GM19240 (cell line): ENCODE data around the gene OBP2A.

Experiments
- DNase-seq: peaks from one replicate; pipeline ENCODE4 v3.0.0; 2011; ENCODE audit warnings: low spot score; ENCODE audit not compliant: insufficient read length

Gene OBP2A

DNA sequence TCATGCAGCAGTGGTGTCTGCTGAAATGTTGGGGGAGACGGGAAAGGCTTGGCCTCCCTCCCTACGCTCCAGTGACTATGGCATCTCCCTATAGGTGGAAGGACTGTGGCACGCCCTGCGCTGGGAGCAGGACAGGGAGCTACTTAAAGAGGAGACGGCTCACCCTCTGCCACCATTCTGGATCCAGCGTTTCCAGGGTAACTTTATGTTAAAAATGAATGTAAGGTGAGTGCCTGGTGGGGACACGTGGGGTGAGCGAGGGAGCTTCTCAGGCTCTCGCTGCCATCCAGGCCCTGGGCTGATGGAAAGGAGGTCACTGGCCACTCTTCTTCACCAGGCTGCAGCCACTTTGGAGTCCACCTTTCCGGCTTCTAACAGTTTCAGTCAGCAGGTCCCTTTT, 31.3 kb downstream of the OBP2A start:
- DNase-seq = no peak

DNA sequence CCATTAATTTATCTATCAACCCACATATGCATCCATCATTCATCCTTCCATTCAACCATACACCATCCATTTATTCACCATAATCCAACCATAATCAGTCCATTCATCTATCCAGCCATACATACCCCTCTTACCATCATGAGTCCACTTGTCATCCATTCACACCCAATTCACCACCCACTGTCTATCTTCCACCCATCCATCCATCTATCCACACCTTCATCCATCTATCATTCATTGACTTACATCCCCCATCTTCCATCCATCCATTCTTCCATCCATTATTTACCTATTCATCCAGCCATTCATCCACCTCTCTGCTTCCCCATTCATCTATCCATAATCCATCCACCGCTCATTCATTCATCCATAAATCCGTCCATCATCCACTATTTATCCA, 33.4 kb downstream of the OBP2A start:
- DNase-seq = no peak

DNA sequence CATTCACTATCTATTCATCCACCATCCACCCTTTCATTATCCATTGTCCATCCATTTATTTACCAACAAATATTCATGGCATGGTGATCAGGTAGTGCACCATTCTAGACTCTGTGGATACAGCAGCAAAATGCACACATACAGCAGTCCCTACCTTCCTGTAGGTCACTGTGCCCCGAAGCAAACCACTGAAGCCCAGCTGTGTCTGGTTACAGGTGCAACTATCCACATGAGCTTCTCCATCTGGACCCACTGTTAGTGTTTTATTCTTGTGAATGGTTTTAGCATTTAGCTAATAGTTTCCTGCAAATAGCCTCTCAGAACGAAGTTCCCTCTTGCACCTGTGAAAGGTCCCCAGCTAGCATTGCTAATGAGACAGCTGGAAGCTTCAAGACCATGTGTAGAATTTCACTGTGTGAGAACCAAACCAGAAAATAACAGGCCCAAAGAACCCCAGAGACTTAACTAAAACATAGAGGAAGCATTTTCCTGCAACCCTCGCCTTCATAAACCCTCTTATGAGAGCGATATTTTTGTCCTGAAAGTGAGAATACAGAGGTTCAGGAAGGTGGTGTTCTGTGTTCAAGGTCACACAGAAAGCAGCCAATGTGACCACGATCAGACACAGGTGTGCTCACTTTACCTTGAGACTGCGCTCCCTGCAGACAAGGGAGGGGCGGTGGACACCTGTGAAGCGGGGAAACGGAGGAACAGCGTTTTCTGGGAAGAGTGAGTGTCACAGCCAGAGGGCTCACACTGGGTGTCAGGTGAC, 34.1 kb downstream of the OBP2A start:
- DNase-seq = no peak

DNA sequence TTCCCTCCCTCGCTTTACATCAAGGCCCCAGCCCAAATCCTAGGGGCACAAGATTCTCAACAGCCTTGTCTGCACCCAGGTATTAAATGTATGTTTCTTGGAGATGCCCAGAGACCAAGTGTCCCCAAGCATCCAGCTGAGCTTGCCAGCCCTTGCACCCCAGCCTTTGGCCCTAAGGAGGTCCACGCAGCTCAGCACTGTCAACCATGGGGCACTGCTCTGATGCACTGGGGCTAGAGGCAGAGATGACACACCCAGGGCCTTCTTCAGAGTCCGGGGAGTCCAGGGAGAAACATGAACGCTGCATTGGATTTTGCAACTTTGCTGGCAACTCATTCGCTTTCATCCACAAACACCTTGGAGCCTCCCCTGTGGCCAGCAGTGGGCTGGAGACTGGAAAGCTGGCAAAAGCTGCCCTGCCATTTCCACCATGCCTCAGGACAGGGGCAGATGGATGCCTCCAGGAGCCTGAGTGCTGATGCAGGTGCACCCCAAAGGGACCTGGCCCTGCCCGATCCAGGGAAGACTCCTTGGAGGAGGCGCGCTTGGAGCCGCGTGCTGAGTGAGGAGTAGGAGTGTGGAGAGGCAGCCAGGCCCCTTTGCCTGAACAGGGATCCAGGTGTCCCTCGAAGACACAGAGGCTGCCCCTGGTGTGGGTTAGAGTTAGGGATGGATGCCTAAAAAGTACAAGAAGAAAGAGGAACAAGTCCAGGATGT, 34.9 kb downstream of the OBP2A start:
- DNase-seq = no peak

DNA sequence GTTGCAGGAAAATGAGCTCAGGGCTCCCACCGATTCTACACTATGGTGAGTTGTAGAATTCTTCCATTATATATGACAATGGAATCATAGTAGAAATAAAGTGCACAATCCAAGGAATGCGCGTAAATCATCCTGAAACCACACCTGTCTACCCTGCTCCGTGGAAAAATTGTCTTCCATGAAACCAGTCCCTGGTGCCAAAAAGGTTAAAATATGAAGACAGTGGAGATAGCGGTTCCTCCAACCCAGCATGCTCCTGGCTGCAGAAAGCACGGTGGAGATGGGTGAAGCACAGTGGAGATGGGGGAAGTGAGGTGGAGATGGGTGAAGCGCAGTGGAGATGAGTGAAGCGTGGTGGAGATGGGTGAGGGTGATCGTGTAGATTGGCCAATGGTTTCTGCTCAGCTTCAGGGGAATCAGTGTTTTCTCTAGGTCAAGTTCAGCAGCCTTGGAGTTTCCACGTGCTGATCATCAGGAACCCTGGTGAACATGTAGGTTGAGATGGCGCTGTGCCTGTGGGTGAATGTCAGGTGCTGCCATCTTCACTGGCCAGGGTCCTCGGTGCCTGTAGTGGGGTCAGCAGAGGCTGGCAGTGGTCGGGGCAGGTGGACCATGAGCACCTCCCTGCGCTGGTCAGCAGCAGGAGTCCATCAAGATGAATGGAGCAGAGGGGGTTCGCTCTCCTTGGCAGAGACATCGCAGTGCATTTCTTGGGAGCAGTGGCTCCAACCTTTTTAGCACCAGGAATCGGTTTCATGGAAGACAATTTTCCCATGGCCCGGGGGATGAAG, 35.9 kb downstream of the OBP2A start:
- DNase-seq = no peak

DNA sequence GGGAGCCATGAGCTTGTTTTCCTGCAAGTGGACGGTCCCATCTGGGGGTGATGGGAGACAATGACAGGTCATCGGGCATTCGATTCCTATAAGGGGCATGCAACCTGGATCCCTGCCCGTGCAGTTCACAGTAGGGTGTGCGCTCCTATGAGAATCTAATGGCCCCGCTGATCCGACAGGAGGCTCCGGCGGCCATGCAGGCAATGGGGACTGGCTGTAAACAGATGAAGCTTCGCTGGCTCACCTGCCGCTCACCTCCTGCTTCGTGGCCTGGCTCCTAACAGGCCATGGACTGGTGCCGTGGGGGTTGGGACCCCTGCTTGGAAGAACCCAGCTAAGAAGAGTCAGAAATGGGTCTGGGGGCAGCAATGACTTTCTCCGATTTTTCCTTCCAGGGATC, 36.6 kb downstream of the OBP2A start:
- no peak for DNase-seq

DNA sequence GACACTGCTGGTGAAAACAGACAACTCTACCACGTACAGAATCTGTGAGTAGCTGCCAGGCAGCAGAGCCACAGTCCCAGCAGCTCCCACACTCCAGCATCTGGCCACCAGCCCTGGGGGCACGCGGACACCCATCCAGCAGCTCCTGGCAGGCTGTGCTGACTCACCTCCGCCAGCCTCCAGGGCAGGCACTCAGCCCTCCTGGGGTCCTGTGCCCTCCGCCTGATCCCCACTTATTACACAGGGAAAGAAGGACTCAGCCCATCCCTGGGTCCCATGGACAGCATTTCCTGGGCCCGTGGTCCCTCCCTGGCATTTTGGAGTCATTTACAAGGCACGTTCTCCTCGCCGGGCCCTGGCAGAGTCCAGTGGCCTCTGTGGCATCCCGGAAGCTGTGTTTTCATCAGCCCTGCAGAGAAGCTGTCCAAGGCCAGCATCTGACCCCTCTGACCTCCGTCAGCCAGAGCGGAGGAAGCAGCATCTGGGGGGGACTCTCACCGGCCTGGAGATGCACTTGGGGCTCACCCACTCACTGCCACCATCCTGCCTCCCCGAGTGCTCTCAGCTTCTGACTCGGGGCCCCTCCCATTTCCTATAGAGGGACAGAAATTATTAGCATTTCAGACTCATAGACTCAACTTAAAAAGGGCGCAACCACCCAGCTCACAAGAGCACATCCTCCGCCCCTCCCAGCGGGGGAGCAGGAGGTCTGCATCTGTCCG, 37.2 kb downstream of the OBP2A start:
- no peak for DNase-seq

DNA sequence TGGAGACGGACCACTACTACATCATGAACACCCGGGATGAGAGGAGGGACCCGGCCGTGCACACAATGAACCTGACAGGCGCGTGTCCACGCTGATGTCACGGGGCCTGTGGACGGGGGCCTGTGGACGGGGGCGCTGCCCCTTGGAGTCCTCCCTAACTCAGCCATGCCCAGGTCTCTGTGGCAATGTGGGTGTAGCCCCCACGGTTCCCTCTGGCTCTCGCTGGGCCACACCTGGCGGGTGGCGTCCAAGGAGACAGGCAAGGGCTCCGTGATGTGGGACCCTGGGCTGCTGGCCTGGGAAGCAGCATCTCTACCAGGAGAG, 37.7 kb downstream of the OBP2A start:
- DNase-seq = no peak

DNA sequence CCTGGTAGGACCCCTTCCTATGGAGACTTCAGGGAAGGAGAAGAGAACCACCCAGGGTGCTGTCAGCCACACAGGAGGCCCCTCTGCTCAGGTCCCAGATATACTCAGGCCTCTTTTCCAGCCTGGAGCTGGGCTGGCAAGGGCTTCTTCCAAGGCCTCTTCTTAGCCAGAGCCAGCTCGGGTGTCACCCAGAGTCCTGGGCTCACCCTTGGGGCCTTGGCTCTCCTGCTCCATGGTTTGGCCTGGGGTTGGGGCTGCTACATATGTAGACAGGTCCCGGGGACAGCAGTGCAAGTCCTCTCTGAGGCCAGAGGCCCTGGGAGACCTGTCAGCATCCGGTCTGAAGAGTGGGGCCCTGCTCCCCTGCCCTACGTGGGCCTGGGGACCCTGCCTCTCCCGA, 38.4 kb downstream of the OBP2A start:
- DNase-seq = no peak

DNA sequence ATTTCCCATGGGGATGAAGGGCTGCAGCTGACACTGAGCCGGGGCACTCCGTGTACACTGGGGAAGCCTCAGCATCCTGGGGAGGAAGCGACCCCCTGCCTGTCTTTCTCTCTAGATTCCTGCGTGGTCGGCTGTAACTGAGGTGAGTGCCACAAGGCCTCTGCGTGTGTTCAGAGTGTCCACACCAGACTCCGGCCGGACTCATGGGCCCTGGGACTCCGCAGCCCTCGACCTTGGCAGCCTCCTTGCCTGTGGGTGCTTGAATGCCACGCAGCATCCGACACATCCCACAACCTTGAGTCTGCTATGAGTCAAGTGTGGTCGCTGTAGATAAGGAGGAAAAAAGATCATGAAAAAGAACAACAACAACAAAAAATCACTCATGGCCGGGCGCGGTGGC, 39.0 kb downstream of the OBP2A start:
- no peak for DNase-seq

DNA sequence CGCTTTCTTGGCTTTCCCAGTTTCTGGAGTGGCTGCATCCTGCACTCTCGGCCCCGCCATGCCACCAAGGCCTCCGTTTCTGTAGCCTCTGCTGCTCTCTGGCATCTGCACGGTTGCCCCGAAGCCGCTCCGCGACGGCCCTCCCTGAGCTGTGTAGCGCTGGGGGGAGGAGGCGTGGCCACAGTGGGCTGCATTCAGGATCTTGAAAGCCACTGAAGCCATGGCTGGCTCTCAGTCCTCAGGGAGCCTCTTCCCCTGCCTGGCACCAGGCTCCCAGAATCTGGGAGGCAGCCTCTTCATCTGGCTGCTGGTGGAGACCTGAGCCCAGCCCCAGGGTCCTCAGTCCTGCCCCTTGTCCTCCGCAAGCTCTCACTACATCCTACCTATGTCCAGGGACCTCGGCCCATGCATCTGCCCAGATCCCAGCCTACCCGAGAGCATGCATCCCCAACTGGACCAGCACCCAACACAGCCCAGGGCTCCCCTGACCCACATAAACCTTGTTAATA, 40.7 kb downstream of the OBP2A start:
- no peak for DNase-seq

DNA sequence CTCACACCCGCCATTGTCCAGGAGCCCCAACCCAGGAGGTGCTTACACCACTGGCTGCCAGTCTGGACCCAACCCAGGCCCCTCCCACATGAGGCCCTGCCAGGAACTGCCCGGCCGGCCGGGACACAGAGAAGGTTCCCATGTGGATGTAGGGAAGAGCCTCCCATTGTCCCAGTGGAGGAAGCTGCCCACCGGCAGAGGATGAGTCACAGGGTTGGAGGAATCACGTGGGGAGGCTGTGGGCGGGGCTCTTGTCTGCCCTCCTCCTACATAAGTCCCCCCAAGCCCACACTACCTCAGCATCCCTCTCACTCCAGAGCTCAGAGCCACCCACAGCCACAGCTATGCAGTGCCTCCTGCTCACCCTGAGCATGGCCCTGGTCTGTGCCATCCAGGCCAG, 41.7 kb downstream of the OBP2A start:
- DNase-seq = no peak

DNA sequence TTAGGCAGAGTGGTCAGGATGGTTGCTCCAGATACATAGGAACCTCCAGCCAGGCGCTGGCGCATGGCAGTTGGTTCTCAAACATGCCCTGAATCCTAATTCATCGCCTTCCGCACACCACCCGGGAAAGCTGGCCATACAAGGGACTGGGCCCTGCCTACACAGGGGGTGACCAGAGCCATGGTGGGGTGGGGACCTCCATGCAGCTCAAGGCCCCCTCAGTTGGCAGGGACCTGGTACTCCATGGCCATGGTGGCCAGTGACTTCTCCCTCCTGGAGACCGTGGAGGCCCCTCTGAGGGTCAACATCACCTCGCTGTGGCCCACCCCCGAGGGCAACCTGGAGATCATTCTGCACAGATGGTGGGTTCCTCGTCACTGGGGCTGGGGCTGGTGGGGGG, 42.4 kb downstream of the OBP2A start:
- DNase-seq = no peak

DNA sequence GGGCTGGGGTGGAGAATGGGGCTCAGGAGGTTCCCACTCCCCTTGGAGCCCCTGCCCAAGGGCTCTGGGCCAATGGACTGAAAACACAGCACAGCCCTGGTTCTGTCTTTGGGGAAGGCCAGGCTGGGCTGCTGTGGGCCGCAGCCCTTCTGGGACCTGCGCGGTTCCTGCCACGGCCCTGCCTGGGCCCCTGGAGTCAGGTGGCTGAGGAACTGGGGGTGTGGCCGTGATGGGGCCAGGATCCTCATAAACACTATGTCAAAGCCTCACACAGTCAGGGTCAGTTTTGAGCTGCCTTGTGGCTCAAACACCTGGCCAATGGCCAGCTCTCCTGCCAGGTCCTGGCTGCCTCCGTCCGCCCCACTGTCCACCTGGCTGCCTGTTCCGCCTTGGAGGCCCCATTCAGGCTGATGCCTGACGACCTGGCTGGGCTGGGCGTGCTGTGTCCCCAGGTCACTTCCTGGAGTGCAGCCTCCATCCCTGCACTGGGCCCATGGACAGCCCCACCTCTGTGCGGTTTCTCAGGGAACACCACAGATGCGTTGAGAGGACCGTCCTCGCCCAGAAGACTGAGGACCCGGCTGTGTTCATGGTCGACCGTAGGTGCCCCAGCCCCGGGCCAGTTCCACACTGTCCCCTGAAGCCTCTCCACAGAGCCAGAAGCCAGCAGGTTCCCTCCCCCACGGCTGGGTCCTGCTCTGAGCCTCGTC, 43.1 kb downstream of the OBP2A start:
- no peak for DNase-seq

DNA sequence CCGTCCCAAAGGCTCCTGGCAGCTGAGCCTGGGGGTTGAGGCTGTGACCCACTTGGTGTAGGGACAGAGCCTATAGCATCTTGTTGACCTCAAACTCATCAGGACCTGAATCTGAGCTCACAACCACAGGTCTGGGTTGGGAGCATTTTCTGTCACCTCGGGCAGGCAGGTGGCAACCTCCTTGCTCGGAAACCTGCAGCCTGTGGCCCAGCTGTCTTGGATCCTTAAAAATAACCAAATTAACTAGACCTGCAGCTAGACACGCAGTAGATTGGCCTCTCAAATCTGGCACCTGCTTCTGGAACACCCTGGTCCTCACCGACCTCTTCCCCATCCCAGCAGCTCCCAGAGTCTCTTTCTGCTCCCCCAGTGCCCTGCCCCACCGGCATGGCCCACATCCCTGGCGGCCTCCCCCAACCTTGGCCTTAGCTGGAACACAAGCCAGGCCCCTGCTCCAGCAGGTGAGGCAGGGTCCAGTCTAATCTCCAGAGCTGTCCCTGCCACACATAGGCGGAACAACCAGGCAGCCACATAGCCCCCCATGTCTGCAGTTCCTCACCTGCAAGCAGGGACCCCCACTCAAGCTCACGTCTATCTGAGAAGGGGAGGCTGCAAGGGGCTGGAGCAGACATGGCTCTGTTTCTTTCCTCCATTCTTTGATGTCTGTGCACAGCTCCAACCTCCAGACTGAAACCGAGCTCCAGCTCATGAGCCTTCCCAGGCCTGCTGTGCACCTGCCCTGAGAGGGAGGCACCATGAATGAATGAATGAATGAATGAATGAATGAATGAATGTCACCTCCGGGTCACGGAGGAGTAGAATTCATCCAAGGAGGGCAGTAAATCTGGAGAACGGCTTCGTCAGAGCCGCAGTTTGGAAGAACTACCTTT, 43.9 kb downstream of the OBP2A start:
- no peak for DNase-seq

DNA sequence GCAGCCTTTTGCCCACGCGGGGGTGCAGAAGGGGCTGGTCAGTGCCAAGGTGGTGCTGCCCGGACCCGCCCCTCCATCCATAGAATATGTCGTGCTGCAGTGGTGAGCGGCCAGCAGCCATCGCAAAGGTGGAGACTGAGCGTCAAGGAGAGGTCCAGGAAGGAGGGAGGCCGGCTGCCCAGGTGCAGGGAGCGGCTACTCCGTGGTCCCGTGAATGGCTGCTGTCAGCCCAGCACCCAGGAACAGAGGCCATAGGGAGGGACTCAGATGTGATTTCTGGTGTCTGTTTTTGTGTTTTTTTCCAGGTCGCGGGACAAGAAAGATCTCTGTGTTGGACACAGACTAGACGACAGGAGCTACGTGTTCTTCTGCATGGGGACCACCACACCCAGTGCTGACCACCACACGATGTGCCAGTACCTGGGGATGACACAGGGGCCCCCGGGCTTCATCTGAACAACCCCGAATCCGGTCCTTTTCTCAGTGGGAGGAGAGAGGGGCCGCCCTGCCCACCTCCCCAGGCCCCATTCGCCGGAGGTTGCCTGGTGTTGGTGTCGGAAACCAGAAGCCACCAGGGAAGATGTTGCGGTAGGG, 44.7 kb downstream of the OBP2A start:
- no peak for DNase-seq

DNA sequence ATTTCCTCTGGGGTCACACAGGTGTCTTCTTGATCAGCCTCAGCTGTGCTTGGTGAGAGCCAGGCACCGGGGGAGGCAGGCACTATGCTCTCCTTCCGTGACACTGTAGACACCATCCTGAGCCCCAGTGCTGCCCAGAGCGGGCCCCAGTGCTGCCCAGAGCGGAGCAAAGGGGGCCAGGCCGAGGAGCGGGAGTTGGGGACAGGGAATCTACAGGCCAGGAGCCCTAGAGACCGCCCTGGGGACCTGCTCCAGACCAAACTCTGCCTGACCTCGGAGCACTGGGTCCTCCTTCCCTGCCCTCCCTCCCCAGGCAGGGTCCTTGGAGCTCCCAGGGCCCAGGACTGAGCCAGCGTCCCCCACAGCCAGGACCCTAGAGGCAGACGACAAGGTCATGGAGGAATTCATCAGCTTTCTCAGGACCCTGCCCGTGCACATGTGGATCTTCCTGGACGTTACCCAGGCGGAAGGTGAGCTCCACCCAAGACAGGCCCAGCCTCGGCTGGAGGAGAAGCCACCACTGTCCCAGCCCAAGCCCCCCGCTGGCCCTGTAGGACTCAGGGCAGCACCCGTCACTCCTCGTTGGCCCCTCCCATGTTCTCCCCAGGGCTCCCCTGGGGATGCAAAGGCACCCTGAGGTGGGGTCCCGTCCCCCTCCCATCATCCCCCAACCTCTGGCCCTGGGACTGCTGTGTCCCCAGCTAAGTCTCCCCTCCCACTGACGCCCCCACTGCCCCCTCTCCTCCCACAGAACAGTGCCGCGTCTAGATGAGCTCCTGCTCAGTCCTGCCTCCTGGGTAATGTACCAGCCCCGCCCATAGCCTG, 45.8 kb downstream of the OBP2A start:
- no peak for DNase-seq

DNA sequence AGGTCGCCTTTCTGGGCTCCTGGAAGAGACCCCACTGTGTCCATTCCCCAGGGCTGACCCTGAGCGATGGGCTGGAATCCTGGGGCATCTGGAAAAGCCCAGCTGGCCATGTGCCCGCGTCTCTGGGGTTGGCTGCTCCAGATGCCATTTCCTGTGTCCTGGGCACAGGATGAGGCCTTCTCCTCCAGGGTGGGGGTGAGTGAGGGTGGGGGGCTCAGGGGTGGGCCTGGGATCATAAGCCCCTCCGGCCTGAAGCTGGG, 46.3 kb downstream of the OBP2A start:
- DNase-seq = no peak

DNA sequence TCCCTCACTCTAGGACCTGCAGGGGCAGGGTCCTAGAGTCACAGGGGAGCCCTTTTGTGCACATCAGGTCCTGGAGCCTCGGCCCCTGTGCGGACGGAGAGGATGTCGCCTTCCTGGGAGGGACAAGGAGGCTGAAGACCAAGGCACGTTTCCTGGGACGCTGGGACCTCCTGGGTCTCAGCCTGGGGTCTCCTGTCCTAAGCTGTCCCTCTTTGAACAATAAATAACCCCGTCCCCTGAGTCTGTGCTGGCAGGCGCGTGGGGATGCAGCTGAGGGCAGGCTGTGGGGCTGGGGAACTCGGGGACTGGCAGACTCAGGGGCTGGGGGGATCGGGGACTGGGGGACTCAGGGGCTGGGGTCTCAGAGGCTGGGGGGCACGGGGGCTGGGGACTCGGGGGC, 46.7 kb downstream of the OBP2A start:
- DNase-seq = no peak
